Mesodermal cell (in vitro differentiated cells): ENCODE results near the gene FBXO44.

ENCODE experiments used
- H3K27ac ChIP-seq: 2 replicates; pipeline ENCODE4 v1.7.0; 2013; ENCODE audit warnings: mild to moderate bottlenecking, low read depth, low read length, moderate library complexity; ENCODE audit not compliant: severe bottlenecking
- H3K36me3 ChIP-seq: 2 replicates; pipeline ENCODE4 v1.7.1; 2013; ENCODE audit warnings: mild to moderate bottlenecking, low read length, moderate library complexity; ENCODE audit not compliant: control insufficient read depth, insufficient read depth
- H3K4me1 ChIP-seq: one replicate; pipeline ENCODE4 v1.7.1; 2013; ENCODE audit warnings: mild to moderate bottlenecking, low read length; ENCODE audit not compliant: insufficient read depth, control insufficient read depth, poor library complexity, severe bottlenecking
- H3K4me3 ChIP-seq: 2 replicates; pipeline ENCODE4 v1.7.0; 2013; ENCODE audit warnings: low read length, control low read depth, mild to moderate bottlenecking; ENCODE audit not compliant: insufficient read depth, poor library complexity, severe bottlenecking; ENCODE audit errors: extremely low read depth
- H3K9me3 ChIP-seq: 2 replicates; pipeline ENCODE4 v1.7.1; 2013; ENCODE audit warnings: mild to moderate bottlenecking, low read length, moderate library complexity; ENCODE audit not compliant: control insufficient read depth
- WGBS, 2 experiments: methylation state at CpG; one replicate each; pipeline ENCODE4 v1.1.5; 2013; ENCODE audit warnings: missing lambda C conversion rate in 2 of 2; ENCODE audit not compliant: insufficient coverage in 2 of 2; 5-methylcytosine and 5-hydroxymethylcytosine counted together

The FBXO44 gene

DNA sequence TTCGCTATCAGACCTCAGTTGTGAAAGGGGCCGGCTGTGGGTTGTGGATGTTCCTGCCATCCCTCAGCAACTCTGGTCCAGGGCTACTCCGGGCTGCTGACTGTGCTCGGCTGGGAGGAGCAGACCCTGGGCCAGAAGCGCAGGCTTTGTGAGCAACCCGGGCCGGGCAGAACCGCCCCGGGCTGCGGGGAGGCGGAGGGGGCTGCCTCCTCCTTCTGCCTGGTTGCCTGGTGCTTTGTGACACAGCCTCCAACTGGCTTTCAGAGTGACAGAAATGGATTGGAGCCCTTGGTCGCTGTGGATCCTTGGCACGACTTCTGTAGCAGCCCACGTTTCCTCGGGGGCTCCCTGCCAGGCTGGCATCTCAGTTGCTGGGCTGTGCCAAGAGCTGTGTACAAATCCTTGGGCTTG is 46.9 kb downstream of the FBXO44 start:
- no peak overlapping the region for H3K27ac ChIP-seq
- WGBS, 2 experiments: 61 to 67% methylated on average over 11 to 15 of the region's 15 CpGs
- H3K4me1 ChIP-seq: no peaks in the 10 kb centered on the region
- no peaks in the 10 kb centered on the region for H3K9me3 ChIP-seq
- H3K36me3 ChIP-seq: no peaks in the 10 kb centered on the region
- no peak overlapping the region for H3K4me3 ChIP-seq

DNA sequence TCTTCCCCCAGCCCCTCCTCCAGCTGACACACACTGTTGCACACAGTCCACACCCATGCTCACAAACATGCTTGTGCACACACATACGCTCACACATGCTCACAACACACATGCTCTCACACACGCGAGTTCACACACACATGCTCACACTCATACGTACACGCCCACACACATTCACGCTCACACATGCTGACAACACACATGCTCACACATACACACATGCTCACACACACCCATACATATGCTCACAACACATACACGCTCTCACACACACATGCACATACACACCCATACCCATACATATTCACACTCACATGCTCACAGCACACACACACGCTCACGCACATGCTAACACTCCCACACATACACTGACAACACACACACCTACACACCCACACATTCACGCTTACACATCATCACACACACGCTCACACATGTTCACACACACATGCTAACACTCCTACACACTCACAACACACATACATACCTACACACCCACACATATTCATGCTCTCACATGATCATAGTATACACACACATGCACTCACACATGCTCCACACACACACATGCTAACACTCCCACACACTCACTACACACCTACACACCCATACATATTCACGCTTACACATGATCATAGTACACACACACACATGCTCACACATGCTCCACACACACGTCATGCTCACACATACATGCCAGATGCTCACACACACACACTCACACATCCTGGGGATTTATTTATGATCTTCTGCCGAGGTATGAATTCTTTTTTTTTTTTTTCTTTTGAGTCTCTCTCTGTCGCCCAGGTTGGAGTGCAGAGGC is 47.5 kb downstream of the FBXO44 start:
- 81 to 90% methylated on average over 14 to 15 of the region's 15 CpGs for WGBS, 2 experiments
- H3K4me1 ChIP-seq: no peaks in the 10 kb centered on the region
- H3K4me3 ChIP-seq: no peak overlapping the region
- H3K9me3 ChIP-seq: no peaks in the 10 kb centered on the region
- H3K27ac ChIP-seq: no peak overlapping the region
- H3K36me3 ChIP-seq: no peaks in the 10 kb centered on the region

DNA sequence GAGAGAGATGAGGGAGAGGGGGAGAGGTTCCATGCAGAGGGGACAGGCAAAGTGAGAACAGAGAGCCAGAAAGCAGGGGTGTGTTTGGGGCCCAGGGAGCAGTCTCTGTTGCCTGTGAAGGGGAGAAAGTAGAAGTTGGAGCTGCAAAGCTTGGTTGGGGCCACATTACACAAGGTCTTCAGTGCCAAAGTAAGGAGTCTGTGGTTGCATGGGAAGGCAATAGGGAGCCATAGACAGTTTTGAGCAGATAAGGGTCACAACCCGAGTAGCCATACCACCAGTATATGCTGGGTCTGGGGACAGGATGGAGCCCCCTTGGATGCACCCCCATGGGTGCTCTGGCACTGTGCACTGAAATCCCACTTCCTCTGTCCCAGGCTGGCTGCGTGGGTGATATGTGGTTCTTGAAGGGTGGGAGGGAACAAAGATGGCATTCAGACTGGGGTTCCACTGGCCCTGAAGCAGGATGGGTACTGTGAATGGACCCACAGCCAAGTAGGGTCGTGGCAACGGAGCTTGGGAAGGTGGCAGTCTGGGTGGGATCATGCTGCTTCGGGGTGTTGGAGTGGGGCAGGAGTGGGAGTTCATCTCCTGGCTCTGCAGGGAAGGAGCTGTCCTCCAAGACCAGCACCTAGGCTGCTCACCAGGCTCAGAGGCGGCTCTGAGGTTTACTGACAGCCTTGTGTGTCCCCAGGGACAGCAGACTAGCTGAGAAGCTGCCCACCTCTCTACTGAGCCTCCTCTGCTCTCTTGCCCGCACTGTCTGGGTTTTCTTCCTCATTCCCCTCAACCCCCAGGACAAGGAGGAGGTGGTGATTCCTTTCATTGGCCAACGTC is 48.9 kb downstream of the FBXO44 start:
- no peaks in the 10 kb centered on the region for H3K9me3 ChIP-seq
- no peaks in the 10 kb centered on the region for H3K4me1 ChIP-seq
- WGBS, 2 experiments: 55 to 69% methylated on average over 6 of the region's 8 CpGs
- H3K36me3 ChIP-seq: no peaks in the 10 kb centered on the region
- no peak overlapping the region for H3K4me3 ChIP-seq
- no peak overlapping the region for H3K27ac ChIP-seq

DNA sequence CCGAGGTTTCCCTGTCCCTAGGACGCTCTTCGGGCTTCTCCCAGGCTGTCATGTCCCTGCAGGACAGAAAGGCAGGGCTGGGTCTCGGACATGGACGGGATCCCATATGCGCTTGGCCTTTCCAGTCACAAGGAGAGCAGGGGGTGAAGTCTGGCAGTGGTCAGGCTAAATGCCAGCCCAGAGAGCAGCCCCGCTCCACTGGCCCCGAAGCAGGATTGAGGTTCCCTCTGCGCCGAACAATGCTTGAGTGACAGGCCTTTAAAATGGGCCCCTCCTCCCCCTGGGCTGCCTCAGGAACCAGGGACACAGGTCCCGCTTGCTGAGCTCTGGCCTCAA is 49.5 kb downstream of the FBXO44 start:
- Histone ChIP-seq H3K9me3 (no peaks in the 10 kb centered on the region), H3K27ac (no peak overlapping the region), H3K36me3 (no peaks in the 10 kb centered on the region), H3K4me3 (no peak overlapping the region), H3K4me1 (no peaks in the 10 kb centered on the region)
- 49 to 52% methylated on average over 9 to 11 of the region's 11 CpGs for WGBS, 2 experiments

DNA sequence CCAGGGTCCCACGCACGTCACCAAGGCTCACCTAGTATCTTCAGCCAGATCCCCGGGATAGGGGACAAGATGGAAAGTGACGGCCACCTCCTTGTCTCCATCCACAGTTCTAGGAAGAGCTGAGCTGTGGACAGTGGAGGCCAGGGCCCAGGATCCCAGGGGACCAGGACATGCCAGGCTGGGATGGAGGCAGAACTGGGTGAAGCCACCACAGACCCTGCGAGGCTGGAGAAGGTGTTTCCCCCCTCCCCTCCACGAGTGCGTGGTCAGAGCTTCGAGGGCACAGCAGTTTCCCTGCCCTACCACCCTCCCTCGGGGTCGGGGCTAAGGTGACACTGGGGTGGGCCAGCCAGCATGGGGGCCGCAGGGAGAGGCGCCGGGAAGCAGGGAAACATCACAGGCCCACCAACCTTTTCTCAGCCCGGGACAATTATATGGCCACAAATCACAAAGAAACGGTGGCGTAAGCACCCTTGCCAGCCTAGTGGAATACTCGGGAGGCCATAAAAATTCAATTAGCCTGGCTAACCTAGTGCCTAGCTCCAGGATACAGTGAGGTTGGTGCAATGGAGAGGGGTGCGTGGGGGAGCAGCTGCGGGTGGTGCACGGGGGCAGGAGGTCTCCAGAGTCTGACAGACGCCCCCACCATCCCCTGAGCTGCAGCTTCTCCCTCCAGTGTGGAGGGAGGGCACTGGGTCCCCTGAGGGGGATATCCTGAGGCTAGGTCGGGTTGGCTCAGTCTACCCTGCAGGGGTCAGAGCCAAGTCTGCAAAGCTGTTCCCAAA is 50.2 kb downstream of the FBXO44 start:
- Histone ChIP-seq H3K9me3 (no peaks in the 10 kb centered on the region), H3K4me3 (no peak overlapping the region), H3K4me1 (no peaks in the 10 kb centered on the region), H3K27ac (no peak overlapping the region), H3K36me3 (no peaks in the 10 kb centered on the region)
- 77 to 83% methylated on average over 14 of the region's 22 CpGs for WGBS, 2 experiments

DNA sequence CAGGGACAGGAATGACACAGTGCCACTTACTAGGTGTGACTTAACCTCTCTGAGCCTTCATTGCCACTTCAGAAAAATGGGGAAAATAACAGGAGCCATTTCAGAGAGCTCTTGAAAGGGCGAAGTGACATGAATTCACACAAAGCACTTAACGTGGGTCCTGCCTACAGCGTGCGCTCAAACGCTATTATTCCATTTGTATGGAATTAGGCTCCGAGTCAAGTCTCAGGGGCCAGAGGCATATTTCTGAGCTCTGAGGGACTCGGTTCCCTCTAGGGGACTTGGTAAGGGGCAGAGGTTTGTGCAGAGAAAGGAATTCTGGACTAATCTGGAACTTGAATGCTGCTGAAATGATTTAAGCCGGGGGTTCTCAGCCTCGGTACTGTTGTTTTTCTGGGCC is 50.9 kb downstream of the FBXO44 start:
- H3K4me1 ChIP-seq: no peaks in the 10 kb centered on the region
- no peaks in the 10 kb centered on the region for H3K9me3 ChIP-seq
- H3K4me3 ChIP-seq: no peak overlapping the region
- H3K36me3 ChIP-seq: no peaks in the 10 kb centered on the region
- whole genome bisulfite sequencing, 2 experiments: 83 to 94% methylated on average over 9 of the region's 9 CpGs
- H3K27ac ChIP-seq: no peak overlapping the region

DNA sequence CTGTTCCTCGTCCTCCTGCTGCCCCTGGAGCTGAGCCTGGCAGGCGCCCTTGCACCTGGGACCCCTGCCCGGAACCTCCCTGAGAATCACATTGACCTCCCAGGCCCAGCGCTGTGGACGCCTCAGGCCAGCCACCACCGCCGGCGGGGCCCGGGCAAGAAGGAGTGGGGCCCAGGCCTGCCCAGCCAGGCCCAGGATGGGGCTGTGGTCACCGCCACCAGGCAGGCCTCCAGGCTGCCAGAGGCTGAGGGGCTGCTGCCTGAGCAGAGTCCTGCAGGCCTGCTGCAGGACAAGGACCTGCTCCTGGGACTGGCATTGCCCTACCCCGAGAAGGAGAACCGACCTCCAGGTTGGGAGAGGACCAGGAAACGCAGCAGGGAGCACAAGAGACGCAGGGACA is 51.6 kb downstream of the FBXO44 start:
- no peak overlapping the region for H3K4me3 ChIP-seq
- H3K4me1 ChIP-seq: no peaks in the 10 kb centered on the region
- H3K9me3 ChIP-seq: no peaks in the 10 kb centered on the region
- no peaks in the 10 kb centered on the region for H3K36me3 ChIP-seq
- 93 to 96% methylated on average over 13 to 14 of the region's 14 CpGs for WGBS, 2 experiments
- H3K27ac ChIP-seq: no peak overlapping the region

DNA sequence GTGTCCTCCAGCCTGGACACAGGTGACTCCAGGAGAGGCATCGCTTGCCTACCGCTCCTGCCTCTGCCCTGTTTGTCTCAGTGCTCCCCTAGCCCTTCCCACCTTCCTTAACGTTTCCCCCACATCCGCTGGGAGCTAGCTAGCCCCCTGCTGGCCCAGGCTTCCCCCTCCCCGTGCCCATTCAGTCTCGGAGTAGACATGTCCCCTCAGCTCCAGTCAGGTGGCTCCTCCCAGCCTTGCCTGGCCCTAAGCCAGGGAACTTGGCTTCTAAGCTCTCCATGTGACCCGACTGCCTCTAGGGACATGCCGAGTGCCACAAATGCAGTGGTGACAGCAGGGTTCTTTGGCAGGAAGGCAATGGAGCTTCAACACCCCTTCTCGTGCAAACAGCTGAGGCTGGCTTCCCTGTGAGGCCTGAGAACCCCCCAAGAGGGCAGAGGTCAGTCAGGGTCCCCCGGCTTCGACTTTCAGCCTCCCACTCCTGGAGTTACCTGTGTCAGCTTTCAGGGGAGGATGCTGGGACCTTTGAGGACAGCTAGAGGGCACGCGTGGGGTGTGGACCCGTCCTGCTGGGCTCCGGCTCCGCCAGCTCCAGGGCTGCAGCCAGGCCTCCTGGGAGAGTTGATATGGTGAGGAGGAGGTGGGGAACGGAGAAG is 53.1 kb downstream of the FBXO44 start:
- 76 to 78% methylated on average over 14 to 17 of the region's 17 CpGs for WGBS, 2 experiments
- Histone ChIP-seq H3K36me3 (no peaks in the 10 kb centered on the region), H3K4me3 (no peak overlapping the region), H3K9me3 (no peaks in the 10 kb centered on the region), H3K27ac (no peak overlapping the region), H3K4me1 (no peaks in the 10 kb centered on the region)

DNA sequence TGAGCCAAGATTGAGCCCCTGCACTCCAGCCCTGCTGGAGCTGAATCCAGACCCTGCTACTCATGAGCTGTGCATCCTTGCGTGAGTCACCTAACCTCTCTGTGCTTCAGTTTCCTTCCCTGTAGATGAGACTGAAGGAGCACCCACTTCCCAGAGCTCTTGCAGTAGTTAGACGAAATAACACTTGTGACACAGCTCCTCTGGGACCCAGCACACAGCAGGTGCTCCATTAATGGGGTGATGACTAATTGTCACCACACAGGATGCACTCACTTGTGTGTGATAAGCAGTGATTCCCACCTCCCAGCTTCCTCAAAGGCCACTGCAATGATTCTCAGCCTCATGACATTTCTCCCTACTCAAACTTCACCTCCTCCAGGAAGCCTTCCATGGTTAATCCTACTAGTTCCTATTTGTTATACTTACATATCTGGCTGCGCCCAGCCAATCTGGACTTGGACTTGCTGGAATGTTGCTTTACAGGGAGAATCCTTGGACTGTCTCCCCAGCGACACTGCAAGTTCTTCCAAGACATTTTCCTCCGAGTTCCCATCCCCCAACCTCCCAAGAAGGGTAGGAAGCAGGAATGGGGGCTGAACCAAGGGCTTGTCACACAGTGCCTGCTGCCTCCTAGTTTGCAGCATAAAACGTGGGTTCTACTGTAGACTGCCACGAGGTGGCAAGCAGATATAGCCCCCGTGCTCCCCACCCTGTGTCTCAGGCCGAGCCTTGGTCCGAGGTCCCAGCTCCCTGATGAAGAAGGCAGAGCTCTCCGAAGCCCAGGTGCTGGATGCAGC is 54.1 kb downstream of the FBXO44 start:
- Histone ChIP-seq H3K4me1 (no peaks in the 10 kb centered on the region), H3K4me3 (no peak overlapping the region), H3K9me3 (no peaks in the 10 kb centered on the region), H3K36me3 (no peaks in the 10 kb centered on the region), H3K27ac (no peak overlapping the region)
- 89 to 90% methylated on average over 9 to 10 of the region's 11 CpGs for WGBS, 2 experiments

DNA sequence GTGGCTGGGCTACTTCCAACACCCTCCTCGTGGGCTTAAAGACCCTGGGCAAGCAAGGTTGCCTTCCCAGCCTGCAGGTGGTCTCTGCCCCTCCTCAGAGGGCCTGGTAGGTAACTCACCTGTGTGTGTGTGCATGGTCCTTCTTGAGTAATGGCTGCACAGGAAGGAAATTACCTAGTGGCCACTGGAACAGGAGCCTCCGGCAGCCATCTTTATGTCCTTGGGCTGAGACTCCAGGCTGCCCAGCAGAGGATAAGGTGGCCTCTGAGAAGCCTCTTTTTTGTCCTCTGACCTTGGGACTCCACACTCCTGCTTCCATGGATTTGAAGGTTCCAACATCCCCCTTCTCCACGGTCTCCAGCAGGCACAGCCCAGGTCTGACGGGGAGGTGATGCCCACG is 56.8 kb downstream of the FBXO44 start:
- Histone ChIP-seq H3K4me1 (no peaks in the 10 kb centered on the region), H3K27ac (no peak overlapping the region), H3K36me3 (no peaks in the 10 kb centered on the region), H3K4me3 (no peak overlapping the region), H3K9me3 (no peaks in the 10 kb centered on the region)
- WGBS, 2 experiments: 93% methylated on average over 4 to 5 of the region's 5 CpGs
